HepG2 (cell line): Measurements from ENCODE around the gene OPRL1. TPM values are rescaled to one million over a fixed set of nuclear protein-coding genes. Genes with fewer than 3 reads are reported as not detected.

ENCODE experiments used
- BCL3 ChIP-seq: sonication (generic); formaldehyde crosslinking; IDR thresholded peaks from 2 replicates; pipeline ENCODE4 v1.5.1; 2020; ENCODE audit warnings: mild to moderate bottlenecking, missing genetic modification reagents, moderate library complexity
- BRD4 ChIP-seq: sonication (generic); formaldehyde crosslinking; IDR thresholded peaks from 2 replicates; pipeline ENCODE4 v1.4.0; 2020; ENCODE audit warnings: missing genetic modification reagents
- CERS6 ChIP-seq: sonication (generic); formaldehyde crosslinking; IDR thresholded peaks from 2 replicates; pipeline ENCODE4 v1.5.0; 2020; ENCODE audit warnings: missing genetic modification reagents
- GTF3A ChIP-seq: sonication (generic); formaldehyde crosslinking; conservative IDR thresholded peaks from 2 replicates; pipeline ENCODE4 v1.4.0; 2020; ENCODE audit warnings: mild to moderate bottlenecking, missing genetic modification reagents
- MAF1 ChIP-seq: sonication (generic); formaldehyde crosslinking; IDR thresholded peaks from 2 replicates; pipeline ENCODE4 v1.5.0; 2020; ENCODE audit warnings: missing genetic modification reagents, borderline replicate concordance
- MTA1 ChIP-seq: sonication (generic); formaldehyde crosslinking; IDR thresholded peaks from 2 replicates; pipeline ENCODE4 v1.4.0; 2020; ENCODE audit warnings: missing genetic modification reagents, mild to moderate bottlenecking, borderline replicate concordance
- NFYC ChIP-seq: IDR thresholded peaks from 2 replicates; pipeline ENCODE4 v1.6.1; 2016; ENCODE audit warnings: missing genetic modification reagents, missing compliant biosample characterization
- ZBTB49 ChIP-seq: sonication (generic); formaldehyde crosslinking; IDR thresholded peaks from 2 replicates; pipeline ENCODE4 v1.4.0; 2020; ENCODE audit warnings: missing genetic modification reagents, borderline replicate concordance
- ZIK1 ChIP-seq: sonication (generic); formaldehyde crosslinking; IDR thresholded peaks from 2 replicates; pipeline ENCODE4 v1.5.0; 2020; ENCODE audit warnings: mild to moderate bottlenecking, low read depth, missing genetic modification reagents, borderline replicate concordance
- ZNF276 ChIP-seq: sonication (generic); formaldehyde crosslinking; IDR thresholded peaks from 2 replicates; pipeline ENCODE4 v1.4.0; 2020; ENCODE audit warnings: mild to moderate bottlenecking, low read depth, missing genetic modification reagents
- ZNF337 ChIP-seq: sonication (generic); formaldehyde crosslinking; IDR thresholded peaks from 2 replicates; pipeline ENCODE4 v1.5.1; 2020; ENCODE audit warnings: missing genetic modification reagents, low read depth, mild to moderate bottlenecking, borderline replicate concordance
- ZNF792 ChIP-seq: IDR thresholded peaks from 2 replicates; pipeline ENCODE4 v1.6.1; 2016
- polyA plus RNA-seq, 8 experiments: library from polyadenylated mRNA; depleted of rRNA in 3 of 8; stranded (reverse) in 7 of 8; unstranded in 1 of 8; fragments of >200 nt; fragmentation: Illumina TruSeq in 4 of 8; extraction: Trizol in 4 of 8; gene quantifications; 2 replicates each; pipeline versions ENCODE4 v1.2.1 to v1.2.3, GENCODE V29; 2011 to 2016; ENCODE audit warnings: low read depth in 4 of 8, missing spikeins in 1 of 8, mixed read lengths in 1 of 8; ENCODE audit not compliant: insufficient read depth in 1 of 8
- total RNA-seq, 5 experiments: library from RNA; depleted of rRNA; stranded (reverse); fragments of >200 nt; fragmentation: Illumina TruSeq; extraction: Trizol; gene quantifications; 2 replicates each; pipeline ENCODE4 v1.2.3, GENCODE V29; 2016; ENCODE audit warnings: low read depth in 1 of 5
- TF ChIP-seq, protein P1 (sequence below): sonication (generic); formaldehyde crosslinking; IDR thresholded peaks from 2 replicates; pipeline ENCODE4 v1.4.0; 2020; ENCODE audit warnings: missing genetic modification reagents
- TF ChIP-seq, protein P2 (sequence below): sonication (generic); formaldehyde crosslinking; IDR thresholded peaks from 2 replicates; pipeline ENCODE4 v1.4.0; 2020; ENCODE audit warnings: low read depth, missing genetic modification reagents

OPRL1 gene
- total and polyA plus RNA-seq, 2 of the 13 experiments (the other 11 are each of a cell fraction or from before 2014, with no cell fraction given), result 0.35 to 0.71 TPM

GRCh38 chr20:64063389-64064144 is 16.3 kb upstream of the OPRL1 start (continued):
- 0 out of 2 replicates have a peak, but pooled peaks have one; percentile 9 for TF ChIP-seq ZBTB49
- no peak for TF ChIP-seq BCL3 (CRISPR knock-in tag)
- TF ChIP-seq, protein P1, sequence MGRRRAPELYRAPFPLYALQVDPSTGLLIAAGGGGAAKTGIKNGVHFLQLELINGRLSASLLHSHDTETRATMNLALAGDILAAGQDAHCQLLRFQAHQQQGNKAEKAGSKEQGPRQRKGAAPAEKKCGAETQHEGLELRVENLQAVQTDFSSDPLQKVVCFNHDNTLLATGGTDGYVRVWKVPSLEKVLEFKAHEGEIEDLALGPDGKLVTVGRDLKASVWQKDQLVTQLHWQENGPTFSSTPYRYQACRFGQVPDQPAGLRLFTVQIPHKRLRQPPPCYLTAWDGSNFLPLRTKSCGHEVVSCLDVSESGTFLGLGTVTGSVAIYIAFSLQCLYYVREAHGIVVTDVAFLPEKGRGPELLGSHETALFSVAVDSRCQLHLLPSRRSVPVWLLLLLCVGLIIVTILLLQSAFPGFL (CRISPR knock-in tag), result peak; percentile 47; the same call in 1 of the 2 replicates
- TF ChIP-seq ZNF337 (CRISPR knock-in tag), result no peak
- no peak for TF ChIP-seq ZIK1 (CRISPR knock-in tag)
- TF ChIP-seq GTF3A, result no peak
- TF ChIP-seq BRD4 (CRISPR knock-in tag), result no peak; the same call in 1 of the 2 replicates
- no peak for TF ChIP-seq MTA1 (CRISPR knock-in tag)
- TF ChIP-seq CERS6, result no peak; the same call in 1 of the 2 replicates
- no peak for TF ChIP-seq MAF1 (CRISPR knock-in tag)
- no peak; the same call in 1 of the 2 replicates for TF ChIP-seq NFYC (CRISPR knock-in tag)
- TF ChIP-seq ZNF792, result no peak
- no peak for TF ChIP-seq ZNF276 (CRISPR knock-in tag)
- TF ChIP-seq, protein P2, sequence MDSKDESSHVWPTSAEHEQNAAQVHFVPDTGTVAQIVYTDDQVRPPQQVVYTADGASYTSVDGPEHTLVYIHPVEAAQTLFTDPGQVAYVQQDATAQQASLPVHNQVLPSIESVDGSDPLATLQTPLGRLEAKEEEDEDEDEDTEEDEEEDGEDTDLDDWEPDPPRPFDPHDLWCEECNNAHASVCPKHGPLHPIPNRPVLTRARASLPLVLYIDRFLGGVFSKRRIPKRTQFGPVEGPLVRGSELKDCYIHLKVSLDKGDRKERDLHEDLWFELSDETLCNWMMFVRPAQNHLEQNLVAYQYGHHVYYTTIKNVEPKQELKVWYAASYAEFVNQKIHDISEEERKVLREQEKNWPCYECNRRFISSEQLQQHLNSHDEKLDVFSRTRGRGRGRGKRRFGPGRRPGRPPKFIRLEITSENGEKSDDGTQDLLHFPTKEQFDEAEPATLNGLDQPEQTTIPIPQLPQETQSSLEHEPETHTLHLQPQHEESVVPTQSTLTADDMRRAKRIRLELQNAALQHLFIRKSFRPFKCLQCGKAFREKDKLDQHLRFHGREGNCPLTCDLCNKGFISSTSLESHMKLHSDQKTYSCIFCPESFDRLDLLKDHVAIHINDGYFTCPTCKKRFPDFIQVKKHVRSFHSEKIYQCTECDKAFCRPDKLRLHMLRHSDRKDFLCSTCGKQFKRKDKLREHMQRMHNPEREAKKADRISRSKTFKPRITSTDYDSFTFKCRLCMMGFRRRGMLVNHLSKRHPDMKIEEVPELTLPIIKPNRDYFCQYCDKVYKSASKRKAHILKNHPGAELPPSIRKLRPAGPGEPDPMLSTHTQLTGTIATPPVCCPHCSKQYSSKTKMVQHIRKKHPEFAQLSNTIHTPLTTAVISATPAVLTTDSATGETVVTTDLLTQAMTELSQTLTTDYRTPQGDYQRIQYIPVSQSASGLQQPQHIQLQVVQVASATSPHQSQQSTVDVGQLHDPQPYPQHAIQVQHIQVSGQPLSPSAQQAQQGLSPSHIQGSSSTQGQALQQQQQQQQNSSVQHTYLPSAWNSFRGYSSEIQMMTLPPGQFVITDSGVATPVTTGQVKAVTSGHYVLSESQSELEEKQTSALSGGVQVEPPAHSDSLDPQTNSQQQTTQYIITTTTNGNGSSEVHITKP (CRISPR knock-in tag), result no peak
